ENCODE data around the gene CD300LF.

Gene CD300LF

GRCh38 chr17:74745548-74746177 lies 32.9 kb upstream of the CD300LF start:
- no peak for DNase-seq (ENCODE audit: low spot score)

DNA sequence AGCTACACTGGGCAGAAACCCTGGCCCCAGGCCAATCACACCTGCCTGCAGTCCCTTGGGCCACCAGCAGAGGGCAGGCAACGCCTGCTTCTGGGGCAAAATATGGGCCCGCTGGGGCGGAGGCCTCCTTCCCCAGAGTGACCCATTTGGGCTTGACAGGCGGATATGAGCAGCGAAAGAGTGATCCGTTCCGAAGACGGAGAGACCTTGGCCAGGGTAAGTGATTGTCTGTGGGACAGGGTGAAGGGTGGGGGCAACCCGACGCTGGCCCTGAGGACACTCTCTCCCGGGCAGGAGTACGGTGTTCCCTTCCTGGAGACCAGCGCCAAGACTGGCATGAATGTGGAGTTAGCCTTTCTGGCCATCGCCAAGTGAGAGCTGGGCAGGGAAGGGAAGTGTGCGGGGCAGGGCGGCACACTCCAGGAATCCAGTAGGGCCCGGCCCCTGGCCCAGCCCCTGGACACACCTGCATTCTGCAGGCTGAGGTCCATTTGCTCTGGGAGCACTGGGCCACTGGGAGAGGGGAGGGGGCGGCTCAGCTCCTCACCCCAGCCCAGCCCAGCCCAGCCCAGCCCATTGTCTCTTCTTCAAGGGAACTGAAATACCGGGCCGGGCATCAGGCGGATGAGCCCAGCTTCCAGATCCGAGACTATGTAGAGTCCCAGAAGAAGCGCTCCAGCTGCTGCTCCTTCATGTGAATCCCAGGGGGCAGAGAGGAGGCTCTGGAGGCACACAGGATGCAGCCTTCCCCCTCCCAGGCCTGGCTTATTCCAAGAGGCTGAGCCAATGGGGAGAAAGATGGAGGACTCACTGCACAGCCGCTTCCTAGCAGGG lies 32.2 kb upstream of the CD300LF start:
- peak; percentile 91 for DNase-seq (ENCODE audit: low spot score)

- no peak for DNase-seq (ENCODE audit: low spot score)
Observed at GRCh38 chr17:74744349-74744713, 31.6 kb upstream of the CD300LF start.

- DNase-seq (ENCODE audit: low spot score) = no peak
Observed at GRCh38 chr17:74743755-74744154, 31.0 kb upstream of the CD300LF start.

DNA sequence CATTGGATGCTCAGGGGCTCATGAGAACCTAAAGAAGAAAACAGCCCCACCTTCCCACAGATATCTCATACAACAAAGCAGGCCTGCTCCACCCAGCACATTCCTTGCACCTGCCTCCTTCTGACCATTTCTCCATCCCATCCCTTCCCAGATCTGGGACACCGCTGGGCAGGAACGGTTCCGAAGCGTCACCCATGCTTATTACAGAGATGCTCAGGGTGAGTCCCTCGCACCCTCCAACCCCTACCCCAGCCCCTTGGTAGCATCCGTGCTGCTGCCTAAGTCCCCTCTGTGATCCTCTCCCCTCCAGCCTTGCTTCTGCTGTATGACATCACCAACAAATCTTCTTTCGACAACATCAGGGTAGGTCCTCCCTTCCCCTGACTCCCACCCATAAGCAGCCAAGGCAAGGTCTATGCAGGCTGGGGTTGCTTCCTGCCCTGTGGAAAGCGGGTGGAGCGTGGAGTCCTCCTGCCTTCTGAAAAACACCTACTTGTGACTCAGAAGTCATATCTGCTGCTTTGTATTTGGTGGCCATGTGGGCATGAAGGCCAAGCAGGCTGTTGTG lies 30.3 kb upstream of the CD300LF start:
- no peak for DNase-seq (ENCODE audit: low spot score)

- DNase-seq (ENCODE audit: low spot score) = no peak
Observed at GRCh38 chr17:74742153-74742515, 29.4 kb upstream of the CD300LF start.

DNA sequence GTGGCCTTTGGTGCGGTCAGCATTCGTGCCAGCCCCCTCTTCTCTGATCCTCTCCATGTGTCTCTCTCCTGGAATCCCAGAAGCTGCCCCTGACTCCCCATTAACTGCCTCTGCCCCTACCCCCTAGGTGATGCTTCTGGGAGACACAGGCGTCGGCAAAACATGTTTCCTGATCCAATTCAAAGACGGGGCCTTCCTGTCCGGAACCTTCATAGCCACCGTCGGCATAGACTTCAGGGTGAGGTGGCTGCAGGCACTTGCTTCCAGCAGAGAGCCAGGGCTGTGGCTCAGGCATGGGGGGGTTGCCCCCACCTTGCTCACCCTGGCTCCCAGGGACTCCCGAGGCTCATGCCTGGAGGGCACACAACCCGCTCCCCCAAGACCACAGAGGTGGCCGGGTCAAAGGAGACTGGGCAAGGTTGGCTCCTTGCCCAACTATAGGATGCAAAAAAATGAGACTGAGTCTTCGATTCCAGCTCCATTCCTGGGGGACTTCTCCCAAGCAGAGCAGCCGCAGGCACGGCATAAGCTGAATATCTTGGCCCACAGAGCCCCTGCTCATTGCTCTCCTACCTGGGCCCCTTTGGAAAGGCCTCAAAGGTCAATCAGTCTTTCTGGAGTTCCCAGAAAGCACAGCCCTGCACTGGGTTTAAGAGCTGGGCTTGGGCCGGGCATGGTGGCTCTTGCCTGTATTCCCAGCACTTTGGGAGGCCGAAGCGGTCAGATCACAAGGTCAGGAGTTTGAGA lies 28.1 kb upstream of the CD300LF start:
- no peak for DNase-seq (ENCODE audit: low spot score)

DNA sequence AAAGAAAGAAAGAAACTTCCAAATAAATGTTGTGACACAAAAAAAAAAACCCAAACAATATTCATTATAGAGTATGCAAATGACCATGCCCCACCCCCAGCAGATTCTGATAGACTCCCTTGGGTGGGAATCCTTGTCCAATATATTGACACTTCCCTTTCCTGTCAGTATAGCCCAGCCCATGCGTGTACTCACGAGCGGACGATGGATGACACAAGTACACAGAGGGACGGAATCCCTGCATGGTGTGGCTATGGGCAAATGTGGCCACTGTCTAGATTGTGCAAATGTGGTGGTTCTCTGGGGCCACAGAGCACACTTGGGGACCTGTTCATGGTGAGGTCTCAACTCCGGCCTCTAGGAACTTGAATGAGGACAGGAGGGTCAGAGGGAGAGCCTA lies 27.4 kb upstream of the CD300LF start:
- DNase-seq (ENCODE audit: low spot score) = no peak

GRCh38 chr17:74739227-74739831 lies 26.6 kb upstream of the CD300LF start:
- DNase-seq (ENCODE audit: low spot score) = no peak

GRCh38 chr17:74738051-74738996 lies 25.6 kb upstream of the CD300LF start:
- DNase-seq (ENCODE audit: low spot score) = no peak

GRCh38 chr17:74737299-74738050 lies 24.8 kb upstream of the CD300LF start:
- DNase-seq (ENCODE audit: low spot score) = no peak

- no peak for DNase-seq (ENCODE audit: low spot score)
Observed at GRCh38 chr17:74736513-74737298, 24.0 kb upstream of the CD300LF start, which contains the start of gene RAB37. TSS of gene RAB37 (plus strand) at chr17:74737256. CDS start at chr17:74737273, 17 bp downstream.

DNA sequence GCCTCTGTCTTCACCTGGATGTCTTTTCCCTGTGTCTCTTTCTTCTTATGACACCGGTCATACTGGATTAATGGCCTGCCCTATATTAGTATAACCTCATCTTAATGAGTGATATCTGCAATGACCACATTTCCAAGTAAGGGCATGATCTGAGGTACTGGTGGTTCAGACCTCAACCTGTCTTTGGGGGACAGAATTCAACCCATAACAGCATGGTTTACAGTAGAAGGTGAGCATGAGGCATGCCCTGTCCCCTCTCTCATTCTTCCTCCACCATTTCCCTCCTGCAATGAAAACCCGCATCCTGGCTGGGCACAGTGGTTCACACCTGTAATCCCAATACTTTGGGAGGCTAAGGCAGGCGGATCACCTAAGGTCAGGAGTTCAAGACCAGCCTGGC lies 21.5 kb upstream of the CD300LF start:
- no peak for DNase-seq (ENCODE audit: low spot score)

DNA sequence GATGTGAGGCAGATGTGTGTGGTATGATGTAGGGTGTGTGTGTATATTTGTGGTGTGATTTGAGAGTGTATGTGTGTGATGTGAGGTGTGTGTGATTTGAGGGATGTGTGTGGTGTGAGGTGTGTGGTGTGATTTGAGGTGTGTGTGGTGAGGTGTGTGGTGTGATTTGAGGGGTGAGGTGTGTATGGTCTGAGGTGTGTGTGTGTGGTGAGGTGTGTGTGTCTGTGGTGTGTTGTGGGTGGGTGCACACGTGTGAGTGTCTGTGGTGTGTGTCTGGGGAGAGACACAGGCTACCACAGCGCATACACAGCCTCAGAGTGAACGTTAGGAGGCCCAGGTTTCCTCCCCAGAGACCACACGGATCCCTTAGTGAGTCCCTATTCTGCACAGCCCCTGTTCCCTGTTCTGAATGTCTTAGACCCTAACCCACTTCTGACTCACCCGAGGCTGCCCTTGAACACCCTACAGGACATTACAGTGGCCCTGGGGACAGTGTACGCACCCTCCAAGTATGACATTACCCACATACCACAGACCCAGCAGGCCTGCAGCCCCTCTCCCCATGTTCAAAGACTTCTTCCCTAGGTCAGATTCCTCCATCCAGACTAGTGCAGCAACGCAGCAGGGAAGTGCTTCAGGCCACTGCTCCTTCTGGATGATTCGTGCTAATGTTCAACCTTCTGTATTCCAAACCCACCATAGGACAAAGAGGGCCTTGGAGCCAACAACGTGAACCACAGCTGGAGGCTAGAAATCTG lies 20.8 kb upstream of the CD300LF start:
- no peak for DNase-seq (ENCODE audit: low spot score)

- no peak for DNase-seq (ENCODE audit: low spot score)
Observed at GRCh38 chr17:74732042-74732867, 19.5 kb upstream of the CD300LF start.

DNA sequence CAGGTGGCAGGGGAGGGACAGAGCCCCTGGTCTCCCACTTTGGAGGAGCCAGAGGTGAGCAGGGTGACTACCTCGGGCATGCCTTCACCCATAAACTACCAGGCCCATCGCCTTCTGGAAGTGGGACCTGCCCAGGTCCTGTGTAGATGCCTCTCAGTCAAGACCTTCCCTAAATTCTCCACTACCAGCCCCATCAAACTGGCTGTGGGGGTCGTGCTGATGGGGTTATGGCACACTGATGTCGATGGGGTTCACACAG lies 18.6 kb upstream of the CD300LF start:
- no peak for DNase-seq (ENCODE audit: low spot score)

DNA sequence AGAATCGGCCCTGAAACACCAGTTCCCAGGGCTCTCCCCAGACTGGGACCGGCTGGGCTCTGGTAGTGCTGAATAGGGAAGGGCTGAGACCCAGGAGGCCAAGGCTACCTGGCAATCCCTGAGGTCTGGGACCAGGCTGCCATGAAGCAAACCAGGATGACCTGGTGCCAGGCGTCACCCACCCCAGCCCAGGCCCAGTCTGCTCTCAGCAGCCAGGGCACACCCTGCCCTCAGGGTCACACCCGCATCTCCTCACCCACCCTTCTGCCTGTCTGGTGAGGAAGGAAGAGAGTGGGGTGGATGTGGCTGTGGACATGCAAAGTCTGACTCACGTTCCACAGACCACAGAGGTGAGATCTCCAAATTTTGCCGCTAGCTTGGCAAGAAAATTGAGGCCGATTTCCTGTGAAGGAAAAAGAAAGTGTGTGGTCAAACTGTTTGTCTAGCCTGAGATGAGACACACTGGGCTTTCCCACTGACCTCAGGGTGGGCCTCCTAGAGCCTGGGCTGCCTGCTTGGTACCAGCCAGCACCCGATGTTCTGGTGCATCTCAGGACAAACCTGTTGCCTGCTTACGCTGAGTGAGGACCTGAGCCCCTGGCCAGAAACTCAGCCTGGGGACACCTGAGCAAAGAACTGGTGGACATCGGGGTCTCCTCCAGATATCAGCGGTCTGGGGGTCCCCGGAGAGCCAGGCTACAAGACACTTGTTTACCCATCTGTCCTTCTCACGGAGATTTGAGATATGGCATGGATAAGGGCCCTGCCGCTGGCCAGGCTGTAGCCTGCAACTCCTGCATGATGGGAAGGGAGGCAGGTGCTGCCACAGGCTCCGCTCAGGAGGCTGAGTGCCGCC lies 18.0 kb upstream of the CD300LF start:
- no peak for DNase-seq (ENCODE audit: low spot score)

All from GM03348 (cell line).